ENCODE results near the gene L3MBTL4.

GRCh38 chr18:5967666-5968065 lies 447.0 kb downstream of the L3MBTL4 start:
- TF ChIP-seq CTCF (IDR thresholded peaks at IDR 0.05) = no peak
- TF ChIP-seq POLR2A (IDR thresholded peaks at IDR 0.05) = no peak
